Measurements from ENCODE around the gene CLRN2.

- TF ChIP-seq CTCF (IDR thresholded peaks at IDR 0.05) (no peak), POLR2AphosphoS5 (IDR thresholded peaks at IDR 0.05) (no peak), POLR2A (IDR thresholded peaks at IDR 0.05) (no peak), EP300 (IDR thresholded peaks at IDR 0.05) (no peak)
Observed at GRCh38 chr4:17523662-17524061, 8.7 kb downstream of the CLRN2 start.
